H1 (cell line): ENCODE data around the gene RAB11FIP3. TPM values are rescaled to one million over a fixed set of nuclear protein-coding genes. Genes with fewer than 3 reads are reported as not detected.

Experiments
- BRCA1 ChIP-seq: IDR thresholded peaks from 2 replicates; pipeline ENCODE4 v1.6.1; 2012; ENCODE audit warnings: low read depth, low read length, improper control_type of control experiment
- EP300 ChIP-seq, 2 experiments: IDR thresholded peaks; 1 replicate in 1 of 2; 2 replicates in 1 of 2; pipeline ENCODE4 v1.6.1; 2011 to 2012; ENCODE audit warnings: low read depth in 2 of 2, low read length in 2 of 2, mild to moderate bottlenecking in 2 of 2, borderline replicate concordance in 1 of 2, inconsistent platforms in 1 of 2, moderate library complexity in 1 of 2
- MAFK ChIP-seq: IDR thresholded peaks from 2 replicates; pipeline ENCODE4 v1.6.1; 2012; ENCODE audit warnings: low read depth, mild to moderate bottlenecking, improper control_type of control experiment, low read length
- POU5F1 ChIP-seq: IDR thresholded peaks from 2 replicates; pipeline ENCODE4 v1.6.1; 2011; ENCODE audit warnings: low read depth, mild to moderate bottlenecking, low read length, moderate library complexity
- TEAD4 ChIP-seq: IDR thresholded peaks from 2 replicates; pipeline ENCODE4 v1.6.1; 2012; ENCODE audit warnings: low read depth, low read length, inconsistent platforms, mixed read lengths
- polyA plus RNA-seq, 7 experiments: library from polyadenylated mRNA; depleted of rRNA in 3 of 7; stranded (reverse) in 5 of 7; unstranded in 2 of 7; fragments of >200 nt in 5 of 7; fragments of 200-250 nt in 2 of 7; gene quantifications; 1 replicate in 5 of 7; 2 replicates in 1 of 7; 4 replicates in 1 of 7; pipeline versions ENCODE4 v1.2.1 to v1.2.3, GENCODE V29; 2011 to 2013; ENCODE audit warnings: missing spikeins in 2 of 7, mixed read lengths in 2 of 7
- total RNA-seq: library from RNA; stranded (reverse); fragmentation: NEBNext Ultra II Directional; extraction: Animal tissue kit (Norgen Biotek cat#: 25700); gene quantifications from 2 replicates; pipeline ENCODE4 v1.2.1, GENCODE V29; 2021

Gene RAB11FIP3
- total and polyA plus RNA-seq, 2 of the 8 experiments (the other 6 are each of a cell fraction or from before 2014, with no cell fraction given) = 9.3 to 35.2 TPM

DNA sequence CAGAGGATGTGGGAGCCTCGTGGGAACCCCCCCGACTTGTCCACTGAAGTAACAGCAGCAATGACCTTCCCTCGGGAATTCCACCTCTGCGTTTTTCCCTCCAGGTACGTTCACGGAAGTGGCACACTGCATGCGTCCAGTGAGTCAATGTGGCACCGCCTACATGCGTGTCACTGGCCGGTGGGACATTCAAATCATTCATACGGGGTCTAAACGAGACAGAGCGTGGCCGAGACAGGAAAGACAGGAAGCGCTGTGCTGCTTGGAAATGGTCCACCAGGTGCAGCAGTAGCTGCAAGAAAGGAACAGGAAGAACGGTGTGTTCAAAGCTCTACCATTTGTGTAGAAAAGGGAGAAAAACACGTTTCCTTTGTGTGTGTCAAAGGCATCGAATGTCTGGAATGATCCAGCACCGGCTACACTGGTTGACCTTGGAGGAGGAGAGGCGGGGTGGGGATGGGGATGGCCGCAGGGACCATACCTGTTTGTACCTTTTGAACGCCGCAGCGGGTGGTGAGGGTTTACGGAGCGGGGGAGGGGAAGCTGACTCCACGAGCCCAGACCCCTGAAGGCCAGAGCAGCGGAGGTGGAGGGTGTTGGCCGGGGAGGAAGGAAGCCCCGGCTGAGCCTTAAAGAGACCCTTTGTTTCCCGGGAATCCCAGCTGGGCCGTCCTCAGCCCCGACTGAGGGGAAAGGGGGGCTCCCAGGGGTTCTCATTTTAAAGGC, 42.0 kb upstream of the RAB11FIP3 start (continued):
- TF ChIP-seq BRCA1 (no peak), TEAD4 (no peak), POU5F1 (no peak), EP300 (IDR thresholded peaks at IDR 0.05; ENCODE audit: borderline replicate concordance in 1 of 2, low read depth in 2 of 2, low read length in 2 of 2) (no peak), MAFK (no peak)
